ENCODE results near the gene CMKLR1. TPM values are rescaled to one million over a fixed set of nuclear protein-coding genes. Genes with fewer than 3 reads are reported as not detected.
A peak's percentile ranks its signal among the peaks of the same experiment; 100 is the strongest.

The CMKLR1 gene
- total RNA-seq, 3 donors from 2014 or later (not counting 1 experiment from before 2014, with no cell fraction given): 40.7 to 99.1 (median 63.2) TPM

DNA sequence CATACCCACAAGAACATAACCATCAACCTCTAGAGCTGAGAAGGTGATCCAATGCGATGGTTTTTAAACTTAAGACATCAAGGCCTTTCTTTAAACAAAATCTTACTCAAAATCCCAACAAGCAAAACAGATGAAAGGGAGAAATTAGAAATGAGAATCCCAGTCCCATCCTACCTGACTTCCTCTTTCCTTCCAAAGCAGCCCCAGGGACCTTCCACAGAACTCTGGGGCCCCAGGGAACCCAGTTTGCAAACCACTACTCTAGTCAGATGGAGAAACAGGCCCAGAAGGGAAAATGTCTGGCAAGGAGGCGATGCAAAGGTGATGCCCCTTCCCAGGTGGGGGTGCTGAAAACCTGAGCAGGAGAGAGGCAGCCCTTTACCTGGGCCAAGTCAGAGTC lies 29.0 kb upstream of the CMKLR1 start:
- Histone ChIP-seq H3K27me3 (ENCODE audit: control insufficient read depth, insufficient read depth, low read length) (no peaks in the 10 kb centered on the region), H3K4me1 (ENCODE audit: control insufficient read depth, insufficient read depth, low read length) (peaks cover 10% of the 10 kb centered on the region), H3K27ac (ENCODE audit: low read length) (no peak overlapping the region), H3K9me3 (ENCODE audit: control insufficient read depth, insufficient read depth, low read length) (peaks cover 2% of the 10 kb centered on the region), H3K4me3 (ENCODE audit: low read length) (no peak overlapping the region), H3K36me3 (ENCODE audit: control insufficient read depth, insufficient read depth, low read length) (no peaks in the 10 kb centered on the region)
- peaks cover 0 to 6% of the 10 kb centered on the region in 2 donors for H3K9me3 Mint-ChIP-seq
- peaks cover 15 to 56% of the 10 kb centered on the region in 2 donors for H3K4me1 Mint-ChIP-seq
- intact Hi-C loops (cut with micrococcal nuclease): no loop called here
- H3K27ac Mint-ChIP-seq: no peak overlapping the region
- TF ChIP-seq, protein P1, sequence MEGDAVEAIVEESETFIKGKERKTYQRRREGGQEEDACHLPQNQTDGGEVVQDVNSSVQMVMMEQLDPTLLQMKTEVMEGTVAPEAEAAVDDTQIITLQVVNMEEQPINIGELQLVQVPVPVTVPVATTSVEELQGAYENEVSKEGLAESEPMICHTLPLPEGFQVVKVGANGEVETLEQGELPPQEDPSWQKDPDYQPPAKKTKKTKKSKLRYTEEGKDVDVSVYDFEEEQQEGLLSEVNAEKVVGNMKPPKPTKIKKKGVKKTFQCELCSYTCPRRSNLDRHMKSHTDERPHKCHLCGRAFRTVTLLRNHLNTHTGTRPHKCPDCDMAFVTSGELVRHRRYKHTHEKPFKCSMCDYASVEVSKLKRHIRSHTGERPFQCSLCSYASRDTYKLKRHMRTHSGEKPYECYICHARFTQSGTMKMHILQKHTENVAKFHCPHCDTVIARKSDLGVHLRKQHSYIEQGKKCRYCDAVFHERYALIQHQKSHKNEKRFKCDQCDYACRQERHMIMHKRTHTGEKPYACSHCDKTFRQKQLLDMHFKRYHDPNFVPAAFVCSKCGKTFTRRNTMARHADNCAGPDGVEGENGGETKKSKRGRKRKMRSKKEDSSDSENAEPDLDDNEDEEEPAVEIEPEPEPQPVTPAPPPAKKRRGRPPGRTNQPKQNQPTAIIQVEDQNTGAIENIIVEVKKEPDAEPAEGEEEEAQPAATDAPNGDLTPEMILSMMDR (IDR thresholded peaks at IDR 0.05): no peak
- 98% methylated on average over 2 of the region's 2 CpGs for WGBS (ENCODE audit: insufficient coverage)
- DNase-seq (no peak), ATAC-seq (no peak)
- no peak overlapping the region for H3K4me3 Mint-ChIP-seq
- H3K27me3 Mint-ChIP-seq (ENCODE audit: low read depth in 2 of 2): peaks cover 0 to 2% of the 10 kb centered on the region in 2 donors
- no peaks in the 10 kb centered on the region for H3K36me3 Mint-ChIP-seq

DNA sequence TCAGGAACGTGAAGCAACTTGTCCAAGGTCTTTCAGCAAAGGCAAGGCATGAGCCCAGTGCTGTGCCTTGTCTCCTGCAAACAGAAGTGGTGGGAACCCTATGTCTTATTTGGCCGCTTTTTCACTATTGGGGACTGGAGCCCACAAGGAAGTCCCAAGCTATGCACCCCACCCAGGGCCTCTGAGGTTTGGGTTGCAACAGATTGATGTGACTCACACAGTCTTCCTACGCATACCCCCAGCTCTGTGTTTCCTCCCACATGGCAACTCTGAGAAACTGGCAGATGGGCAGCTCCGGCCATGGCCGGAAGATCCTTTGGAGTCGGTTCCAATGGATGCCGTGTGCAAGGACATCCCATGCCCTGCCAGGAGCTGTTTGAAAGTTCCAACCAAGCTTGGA lies 28.3 kb upstream of the CMKLR1 start:
- Mint-ChIP-seq H3K36me3 (no peaks in the 10 kb centered on the region), H3K9me3 (peaks cover 0 to under 1% of the 10 kb centered on the region in 2 donors), H3K27me3 (ENCODE audit: low read depth in 2 of 2) (peaks cover 0 to 2% of the 10 kb centered on the region in 2 donors), H3K4me1 (peaks cover 21 to 57% of the 10 kb centered on the region in 2 donors), H3K27ac (no peak overlapping the region), H3K4me3 (no peak overlapping the region)
- DNase-seq: no peak
- no peaks in the 10 kb centered on the region for H3K27me3 ChIP-seq (ENCODE audit: control insufficient read depth, insufficient read depth, low read length)
- peaks cover 10% of the 10 kb centered on the region for H3K4me1 ChIP-seq (ENCODE audit: control insufficient read depth, insufficient read depth, low read length)
- TF ChIP-seq, protein P1 (IDR thresholded peaks at IDR 0.05): no peak
- no peaks in the 10 kb centered on the region for H3K36me3 ChIP-seq (ENCODE audit: control insufficient read depth, insufficient read depth, low read length)
- ATAC-seq: peak in 2 of 3 donors; percentile 42 to 75
- no peak overlapping the region for H3K27ac ChIP-seq (ENCODE audit: low read length)
- 78% methylated on average over 7 of the region's 7 CpGs for WGBS (ENCODE audit: insufficient coverage)
- H3K4me3 ChIP-seq (ENCODE audit: low read length): no peak overlapping the region
- intact Hi-C loops (cut with micrococcal nuclease): no loop called here
- no peaks in the 10 kb centered on the region for H3K9me3 ChIP-seq (ENCODE audit: control insufficient read depth, insufficient read depth, low read length)

DNA sequence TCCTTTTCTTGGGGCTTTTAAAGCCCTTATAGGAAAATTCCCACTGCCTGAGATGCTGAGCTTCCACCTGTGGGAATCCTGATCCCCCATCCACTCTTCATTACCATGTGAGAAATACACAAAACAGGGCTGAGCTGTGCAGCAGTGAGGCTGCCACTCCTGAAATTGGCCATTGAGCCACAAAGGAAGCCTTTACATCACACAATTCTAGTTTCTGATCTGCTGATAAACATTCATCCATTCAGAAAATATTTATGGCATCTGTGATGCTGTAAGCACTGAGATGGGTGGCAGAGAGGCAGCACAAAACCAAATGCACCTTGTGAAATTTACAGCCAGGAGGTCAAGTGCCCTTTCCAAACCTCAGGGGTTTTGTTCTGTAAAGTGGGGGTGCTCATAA lies 26.2 kb upstream of the CMKLR1 start:
- Histone ChIP-seq H3K27ac (ENCODE audit: low read length) (no peak overlapping the region), H3K9me3 (ENCODE audit: control insufficient read depth, insufficient read depth, low read length) (no peaks in the 10 kb centered on the region), H3K4me3 (ENCODE audit: low read length) (no peak overlapping the region), H3K36me3 (ENCODE audit: control insufficient read depth, insufficient read depth, low read length) (no peaks in the 10 kb centered on the region), H3K4me1 (ENCODE audit: control insufficient read depth, insufficient read depth, low read length) (peaks cover 10% of the 10 kb centered on the region), H3K27me3 (ENCODE audit: control insufficient read depth, insufficient read depth, low read length) (no peaks in the 10 kb centered on the region)
- DNase-seq (no peak), ATAC-seq (no peak)
- TF ChIP-seq, protein P1 (IDR thresholded peaks at IDR 0.05): no peak
- Mint-ChIP-seq H3K4me1 (peaks cover 22 to 60% of the 10 kb centered on the region in 2 donors), H3K27me3 (ENCODE audit: low read depth in 2 of 2) (peaks cover 0 to 4% of the 10 kb centered on the region in 2 donors), H3K4me3 (no peak overlapping the region), H3K9me3 (no peaks in the 10 kb centered on the region), H3K36me3 (no peaks in the 10 kb centered on the region), H3K27ac (no peak overlapping the region)
- intact Hi-C loops (cut with micrococcal nuclease): no loop called here

DNA sequence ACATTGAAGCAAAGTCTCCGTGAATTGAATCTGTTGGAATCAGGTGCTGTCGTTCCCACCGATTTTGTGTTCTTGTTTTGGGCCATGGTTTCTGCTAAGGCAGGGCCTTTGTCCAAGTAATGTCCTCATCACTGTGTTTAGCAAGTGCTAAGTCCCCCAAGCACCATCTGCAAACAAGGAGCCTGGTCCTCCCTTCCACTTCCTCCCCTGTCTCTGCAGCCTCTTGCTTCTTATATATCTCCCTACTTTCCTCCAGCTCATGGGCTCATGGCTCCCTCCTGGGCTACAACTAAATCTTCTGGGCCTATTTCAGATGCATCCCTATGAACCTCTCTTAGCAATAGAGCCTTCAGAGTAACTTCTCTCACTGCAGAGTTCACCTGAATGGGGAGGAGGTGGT lies 25.8 kb upstream of the CMKLR1 start:
- intact Hi-C loops (cut with micrococcal nuclease): no loop called here
- Mint-ChIP-seq H3K36me3 (no peaks in the 10 kb centered on the region), H3K27me3 (ENCODE audit: low read depth in 2 of 2) (peaks cover 0 to 5% of the 10 kb centered on the region in 2 donors), H3K4me1 (peaks cover 22 to 61% of the 10 kb centered on the region in 2 donors), H3K9me3 (no peaks in the 10 kb centered on the region), H3K4me3 (no peak overlapping the region), H3K27ac (no peak overlapping the region)
- Histone ChIP-seq H3K27ac (ENCODE audit: low read length) (no peak overlapping the region), H3K9me3 (ENCODE audit: control insufficient read depth, insufficient read depth, low read length) (no peaks in the 10 kb centered on the region), H3K27me3 (ENCODE audit: control insufficient read depth, insufficient read depth, low read length) (no peaks in the 10 kb centered on the region), H3K4me1 (ENCODE audit: control insufficient read depth, insufficient read depth, low read length) (peaks cover 10% of the 10 kb centered on the region), H3K4me3 (ENCODE audit: low read length) (no peak overlapping the region), H3K36me3 (ENCODE audit: control insufficient read depth, insufficient read depth, low read length) (no peaks in the 10 kb centered on the region)
- 96% methylated on average over 3 of the region's 3 CpGs for WGBS (ENCODE audit: insufficient coverage)
- no peak for DNase-seq
- TF ChIP-seq, protein P1 (IDR thresholded peaks at IDR 0.05): no peak
- ATAC-seq: no peak
